GM23338 (cell line): ENCODE measurements around the gene RHEBL1. TPM values are rescaled to one million over a fixed set of nuclear protein-coding genes. Genes with fewer than 3 reads are reported as not detected.

Experiments used
- ATAC-seq: fragments of 200-7000 bp; cut with Tn5 transposase; 3 replicates; pipeline ENCODE4 v1.9.1; 2020
- DNase-seq: peaks from one replicate; pipeline ENCODE4 v3.0.0-alpha.2; 2015; ENCODE audit warnings: low spot score
- H2AFZ ChIP-seq: fragments of 200-600 bp; sonication (generic); 2 replicates; pipeline ENCODE4 v1.8.0; 2016; ENCODE audit warnings: antibody characterized with exemption, mild to moderate bottlenecking, moderate library complexity
- H3F3A ChIP-seq: fragments of 200-600 bp; sonication (generic); replicated peaks from 2 replicates; pipeline ENCODE4 v1.8.0; 2017; ENCODE audit warnings: antibody characterized with exemption, mixed run types, low read depth
- H3K27ac ChIP-seq: fragments of 200-600 bp; sonication (generic); 2 replicates; pipeline ENCODE4 v1.6.1; 2016; ENCODE audit warnings: low read depth
- H3K27me3 ChIP-seq: fragments of 200-600 bp; sonication (generic); 2 replicates; pipeline ENCODE4 v1.8.0; 2016; ENCODE audit warnings: mild to moderate bottlenecking, mixed run types, moderate library complexity; ENCODE audit not compliant: insufficient read depth
- H3K36me3 ChIP-seq: fragments of 200-600 bp; sonication (generic); 2 replicates; pipeline ENCODE4 v1.8.0; 2016; ENCODE audit warnings: mild to moderate bottlenecking; ENCODE audit not compliant: insufficient read depth
- H3K4me1 ChIP-seq: fragments of 200-600 bp; sonication (generic); 2 replicates; pipeline ENCODE4 v1.8.0; 2016; ENCODE audit warnings: mild to moderate bottlenecking, moderate library complexity; ENCODE audit not compliant: insufficient read depth
- H3K4me2 ChIP-seq: fragments of 200-600 bp; sonication (generic); 2 replicates; pipeline ENCODE4 v1.7.1; 2017; ENCODE audit warnings: mixed run types
- H3K4me3 ChIP-seq: fragments of 200-600 bp; sonication (generic); 2 replicates; pipeline ENCODE4 v1.6.1; 2016; ENCODE audit warnings: mixed run types
- H3K79me2 ChIP-seq: fragments of 200-600 bp; sonication (generic); replicated peaks from 2 replicates; pipeline ENCODE4 v1.8.0; 2017; ENCODE audit warnings: mild to moderate bottlenecking; ENCODE audit not compliant: insufficient read depth
- H3K9me2 ChIP-seq: fragments of 200-600 bp; sonication (generic); 2 replicates; pipeline ENCODE4 v1.8.0; 2017; ENCODE audit not compliant: insufficient read depth
- H4K20me1 ChIP-seq: fragments of 200-600 bp; sonication (generic); replicated peaks from 2 replicates; pipeline ENCODE4 v1.8.0; 2017; ENCODE audit warnings: mild to moderate bottlenecking; ENCODE audit not compliant: insufficient read depth
- H3K27ac Mint-ChIP-seq: 2 replicates; pipeline ENCODE4 v1.8.0; 2020; ENCODE audit warnings: inconsistent platforms, mild to moderate bottlenecking, moderate library complexity, mixed read lengths
- H3K27me3 Mint-ChIP-seq: 3 replicates; pipeline ENCODE4 v1.8.0; 2022; ENCODE audit warnings: low read depth, mild to moderate bottlenecking, moderate library complexity, mixed read lengths, inconsistent platforms; ENCODE audit not compliant: insufficient read depth, poor library complexity
- H3K36me3 Mint-ChIP-seq: 3 replicates; pipeline ENCODE4 v1.8.0; 2021; ENCODE audit warnings: low read depth, mild to moderate bottlenecking, inconsistent platforms, moderate library complexity, mixed read lengths
- H3K4me1 Mint-ChIP-seq: 3 replicates; pipeline ENCODE4 v1.8.0; 2020; ENCODE audit warnings: mild to moderate bottlenecking, inconsistent platforms, mixed read lengths
- H3K4me3 Mint-ChIP-seq: 3 replicates; pipeline ENCODE4 v1.8.0; 2021; ENCODE audit warnings: moderate library complexity, mild to moderate bottlenecking, inconsistent platforms, mixed read lengths
- H3K9me3 Mint-ChIP-seq: 3 replicates; pipeline ENCODE4 v1.8.0; 2020; ENCODE audit warnings: moderate library complexity, mild to moderate bottlenecking, inconsistent platforms, mixed read lengths
- CREB1 ChIP-seq: fragments of 250-450 bp; sonication (Bioruptor Pico); IDR thresholded peaks from 2 replicates; pipeline ENCODE4 v1.5.0; 2020; ENCODE audit warnings: low read depth, mild to moderate bottlenecking, moderate library complexity
- CTCF ChIP-seq, 2 experiments: fragments of 200-600 bp in 1 of 2; sonication (generic) in 1 of 2; conservative IDR thresholded peaks; 2 replicates each; pipeline versions ENCODE4 v1.5.1 to v1.6.1; 2016 to 2017; ENCODE audit warnings: antibody characterized with exemption in 2 of 2, low read depth in 2 of 2, mild to moderate bottlenecking in 2 of 2, moderate library complexity in 1 of 2
- EZH2 ChIP-seq: fragments of 200-600 bp; sonication (generic); IDR thresholded peaks from one replicate; pipeline ENCODE4 v1.8.0; 2017; ENCODE audit warnings: antibody characterized with exemption, mild to moderate bottlenecking, low read depth; ENCODE audit not compliant: unreplicated experiment
- POLR2AphosphoS5 ChIP-seq: IDR thresholded peaks from 2 replicates; pipeline ENCODE4 v1.6.1; 2016; ENCODE audit warnings: antibody characterized with exemption, low read depth
- REST ChIP-seq: IDR thresholded peaks from one replicate; pipeline ENCODE4 v1.6.1; 2018; ENCODE audit warnings: antibody characterized with exemption; ENCODE audit not compliant: unreplicated experiment
- ZNF462 ChIP-seq: fragments of 250-450 bp; sonication (Bioruptor Pico); IDR thresholded peaks from 2 replicates; pipeline ENCODE4 v1.5.0; 2020; ENCODE audit warnings: mild to moderate bottlenecking, moderate library complexity
- polyA plus RNA-seq: library from polyadenylated mRNA; unstranded; fragments of >200 nt; fragmentation: Nextera tagmentation; extraction: Ambion mirVana; gene quantifications from 2 replicates; pipeline ENCODE4 v1.2.1, GENCODE V29; 2016
- total RNA-seq: library from RNA; depleted of rRNA; stranded (reverse); fragments of >200 nt; shearing (Covaris generic); gene quantifications from 2 replicates; pipeline ENCODE4 v1.2.3, GENCODE V29; 2014

RHEBL1 gene
- total and polyA plus RNA-seq, 2 experiments from 2014 or later, result 9.4 to 11.8 TPM

DNA sequence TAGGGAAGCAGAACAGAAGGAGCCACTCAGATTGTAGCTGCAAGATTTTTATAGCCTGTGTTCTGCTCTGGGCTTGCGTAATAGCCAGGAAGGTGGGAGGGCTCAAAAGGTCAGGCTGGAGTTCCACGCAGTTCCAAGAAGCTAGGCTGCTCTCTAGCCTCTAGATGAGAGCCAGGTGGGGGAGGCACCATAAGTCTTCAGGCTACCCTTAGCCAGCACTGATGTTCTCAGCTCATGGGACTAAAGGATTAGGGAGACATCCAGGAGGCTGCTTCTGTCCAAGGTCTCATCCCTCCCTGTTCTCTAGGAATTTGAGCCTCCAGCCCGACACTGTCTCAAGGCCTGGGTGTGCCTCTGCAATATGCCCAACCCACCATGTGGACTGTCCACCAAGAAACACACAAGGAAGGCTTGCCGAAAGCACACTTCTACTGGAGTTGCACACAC lies 39.2 kb upstream of the RHEBL1 start:
- Histone ChIP-seq H4K20me1 (peaks cover 8% of the 10 kb centered on the region), H3K27ac (no peak overlapping the region), H3K4me3 (peak overlapping the region; percentile 90), H2AFZ (no peak overlapping the region), H3K79me2 (peaks cover 29% of the 10 kb centered on the region), H3K9me2 (no peaks in the 10 kb centered on the region), H3K36me3 (no peaks in the 10 kb centered on the region), H3K4me1 (peaks cover 14% of the 10 kb centered on the region; the same call in 1 of the 2 replicates), H3K4me2 (peak overlapping the region; percentile 87), H3K27me3 (no peaks in the 10 kb centered on the region), H3F3A (peaks cover 6% of the 10 kb centered on the region; the same call in 1 of the 2 replicates)
- H3K9me3 Mint-ChIP-seq, result peaks cover 29% of the 10 kb centered on the region
- H3K4me3 Mint-ChIP-seq, result peak overlapping the region; percentile 96
- no peak for DNase-seq
- TF ChIP-seq CTCF (conservative IDR thresholded peaks at IDR 0.05; ENCODE audit: low read depth in 2 of 2), result no peak
- no peak for TF ChIP-seq EZH2
- H3K27me3 Mint-ChIP-seq, result peaks cover 8% of the 10 kb centered on the region
- H3K4me1 Mint-ChIP-seq, result peaks cover 34% of the 10 kb centered on the region
- no peak overlapping the region for H3K27ac Mint-ChIP-seq
- ATAC-seq, result no peak
- peaks cover 14% of the 10 kb centered on the region for H3K36me3 Mint-ChIP-seq

DNA sequence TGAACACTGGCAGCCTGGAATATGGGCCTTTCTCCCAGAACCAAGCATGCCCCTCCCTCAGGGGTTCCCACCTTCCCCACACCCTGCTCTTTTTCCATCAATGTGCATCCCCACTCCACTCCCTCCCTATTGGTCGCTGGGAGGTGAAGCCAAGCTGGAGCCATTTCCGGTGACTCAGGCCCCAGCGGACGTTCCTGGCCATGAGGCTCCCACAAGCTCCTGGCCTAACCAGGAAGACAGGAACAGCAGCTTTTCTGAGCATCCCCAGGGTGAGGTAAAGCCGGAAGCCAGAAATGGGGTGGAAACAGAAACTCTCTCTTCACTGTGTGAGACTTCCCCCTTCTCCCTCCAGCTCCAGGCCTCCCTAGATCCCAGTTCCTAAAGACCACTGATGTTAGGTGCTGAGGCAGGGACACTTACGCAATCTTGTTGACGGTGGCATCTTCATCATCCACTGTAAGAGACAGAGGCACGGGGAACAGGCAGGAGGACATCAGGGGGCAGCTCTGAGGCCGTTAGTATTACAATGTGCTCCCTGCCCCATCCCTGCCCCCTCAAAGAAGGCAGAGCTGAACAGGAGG lies 35.8 kb upstream of the RHEBL1 start:
- H3K9me3 Mint-ChIP-seq, result no peaks in the 10 kb centered on the region
- Histone ChIP-seq H3K36me3 (peaks cover 4% of the 10 kb centered on the region; the same call in 1 of the 2 replicates), H3F3A (peaks cover 3% of the 10 kb centered on the region; the same call in 1 of the 2 replicates), H4K20me1 (peaks cover 8% of the 10 kb centered on the region), H3K79me2 (peaks cover 29% of the 10 kb centered on the region), H3K4me2 (no peak overlapping the region), H3K4me1 (peaks cover 14% of the 10 kb centered on the region; the same call in 1 of the 2 replicates), H3K27me3 (no peaks in the 10 kb centered on the region), H2AFZ (no peak overlapping the region), H3K27ac (no peak overlapping the region), H3K4me3 (no peak overlapping the region), H3K9me2 (no peaks in the 10 kb centered on the region)
- DNase-seq (no peak), ATAC-seq (no peak)
- H3K4me1 Mint-ChIP-seq, result peaks cover 31% of the 10 kb centered on the region
- peaks cover 9% of the 10 kb centered on the region for H3K27me3 Mint-ChIP-seq
- H3K36me3 Mint-ChIP-seq, result peaks cover 24% of the 10 kb centered on the region
- no peak overlapping the region for H3K27ac Mint-ChIP-seq
- H3K4me3 Mint-ChIP-seq, result no peak overlapping the region
- TF ChIP-seq ZNF462, result no peak
- no peak for TF ChIP-seq REST
- TF ChIP-seq POLR2AphosphoS5, result no peak
- TF ChIP-seq CTCF (conservative IDR thresholded peaks at IDR 0.05; ENCODE audit: low read depth in 2 of 2), result no peak
- no peak for TF ChIP-seq CREB1
